Activated naive CD8-positive, alpha-beta T cell treated with anti-CD3 and anti-CD28 coated beads, Interleukin-2, amount 10 ng/mL, durations not matched to agents 7 days and 5 days (primary cell): ENCODE data around the gene PCK2. TPM values are rescaled to one million over a fixed set of nuclear protein-coding genes. Genes with fewer than 3 reads are reported as not detected.
A peak's percentile ranks its signal among the peaks of the same experiment; 100 is the strongest.

Source experiments
- ATAC-seq: fragments of 150-1000 bp; cut with Tn5 transposase; one replicate; pipeline ENCODE4 v1.10.0; 2021; ENCODE audit warnings: low read depth, moderate library complexity
- POLR2A ChIA-PET: fragments of 350-600 bp; sonication (Branson Sonifier 250); formaldehyde crosslinking; loops from one replicate; lab custom pipeline; 2021; ENCODE audit warnings: antibody characterized with exemption; lab: Charles Lee
- DNase-seq: peaks from one replicate; pipeline ENCODE4 v3.0.0; 2021
- H3K27ac Mint-ChIP-seq: one replicate; pipeline ENCODE4 v1.8.0; 2022; ENCODE audit warnings: mild to moderate bottlenecking, mixed read lengths
- H3K27me3 Mint-ChIP-seq: one replicate; pipeline ENCODE4 v1.8.0; 2022; ENCODE audit warnings: mild to moderate bottlenecking, moderate library complexity, mixed read lengths
- H3K36me3 Mint-ChIP-seq: one replicate; pipeline ENCODE4 v1.8.0; 2021; ENCODE audit warnings: mild to moderate bottlenecking, mixed read lengths
- H3K4me1 Mint-ChIP-seq: one replicate; pipeline ENCODE4 v1.8.0; 2021; ENCODE audit warnings: mixed read lengths
- H3K4me3 Mint-ChIP-seq: one replicate; pipeline ENCODE4 v1.8.0; 2022; ENCODE audit warnings: mild to moderate bottlenecking, moderate library complexity, mixed read lengths
- H3K9me3 Mint-ChIP-seq: one replicate; pipeline ENCODE4 v1.8.0; 2021; ENCODE audit warnings: mixed read lengths
- total RNA-seq, 2 experiments: library from RNA; stranded (reverse); gene quantifications; one replicate each; pipeline ENCODE4 v1.2.3, GENCODE V29; 2021

Gene PCK2
- total RNA-seq, 2 experiments from 2014 or later, result 47.4 to 50.6 TPM

GRCh38 chr14:24056800-24057184 lies 37.3 kb upstream of the PCK2 start:
- DNase-seq, result peak; percentile 22
- Mint-ChIP-seq H3K27me3 (peaks cover 10% of the 10 kb centered on the region), H3K4me3 (no peak overlapping the region), H3K27ac (no peak overlapping the region), H3K4me1 (peaks cover 9% of the 10 kb centered on the region), H3K36me3 (no peaks in the 10 kb centered on the region), H3K9me3 (no peaks in the 10 kb centered on the region)
- ATAC-seq, result no peak
- POLR2A ChIA-PET, result interaction anchor here (0.9 to 4.3 kb wide), 5 partner anchors 19 to 104 kb away, joined by 3 to 35 read pairs (median 21); partner anchors contain the start of gene IRF9

GRCh38 chr14:24057271-24057670 lies 36.8 kb upstream of the PCK2 start:
- H3K27me3 Mint-ChIP-seq, result peaks cover 10% of the 10 kb centered on the region
- ATAC-seq, result no peak
- no peak for DNase-seq
- H3K4me1 Mint-ChIP-seq, result peaks cover 9% of the 10 kb centered on the region
- no peak overlapping the region for H3K4me3 Mint-ChIP-seq
- H3K9me3 Mint-ChIP-seq, result no peaks in the 10 kb centered on the region
- H3K27ac Mint-ChIP-seq, result no peak overlapping the region
- no peaks in the 10 kb centered on the region for H3K36me3 Mint-ChIP-seq
- POLR2A ChIA-PET, result interaction anchor here (0.9 to 4.3 kb wide), 9 partner anchors 18 to 176 kb away, joined by 3 to 35 read pairs (median 6); partner anchors contain the start of genes DCAF11, GMPR2, IRF9 and NRL

- POLR2A ChIA-PET, result interaction anchor here (0.7 to 4.3 kb wide), 11 partner anchors 18 to 245 kb away, joined by 3 to 35 read pairs (median 5); partner anchors contain the start of genes DCAF11, GMPR2, IRF9 and NRL
- no peak for ATAC-seq
- no peak overlapping the region for H3K4me3 Mint-ChIP-seq
- H3K27ac Mint-ChIP-seq, result peak overlapping the region; percentile 78
- DNase-seq, result no peak
- no peaks in the 10 kb centered on the region for H3K9me3 Mint-ChIP-seq
- H3K4me1 Mint-ChIP-seq, result peaks cover 6% of the 10 kb centered on the region
- peaks cover 6% of the 10 kb centered on the region for H3K27me3 Mint-ChIP-seq
- no peaks in the 10 kb centered on the region for H3K36me3 Mint-ChIP-seq
Observed at GRCh38 chr14:24057867-24058259, 36.2 kb upstream of the PCK2 start.

GRCh38 chr14:24058260-24058950 lies 35.7 kb upstream of the PCK2 start:
- Mint-ChIP-seq H3K36me3 (no peaks in the 10 kb centered on the region), H3K27me3 (peaks cover 2% of the 10 kb centered on the region), H3K27ac (peak overlapping the region; percentile 78), H3K4me1 (peaks cover 2% of the 10 kb centered on the region), H3K4me3 (no peak overlapping the region), H3K9me3 (no peaks in the 10 kb centered on the region)
- DNase-seq, result no peak
- peak; percentile 63 for ATAC-seq
- POLR2A ChIA-PET, result interaction anchor here (0.7 to 4.3 kb wide), 10 partner anchors 17 to 245 kb away, joined by 3 to 35 read pairs (median 6); partner anchors contain the start of genes DCAF11, GMPR2, IRF9 and NRL

- ATAC-seq (no peak), DNase-seq (no peak)
- no peaks in the 10 kb centered on the region for H3K36me3 Mint-ChIP-seq
- POLR2A ChIA-PET, result interaction anchor here (1.0 to 4.3 kb wide), 5 partner anchors 22 to 102 kb away, joined by 3 to 35 read pairs (median 21); partner anchors contain the start of genes IRF9 and PCK2
- no peaks in the 10 kb centered on the region for H3K9me3 Mint-ChIP-seq
- peaks cover 2% of the 10 kb centered on the region for H3K27me3 Mint-ChIP-seq
- H3K4me3 Mint-ChIP-seq, result no peak overlapping the region
- H3K4me1 Mint-ChIP-seq, result peaks cover 2% of the 10 kb centered on the region
- H3K27ac Mint-ChIP-seq, result no peak overlapping the region
Observed at GRCh38 chr14:24058951-24059475, 35.1 kb upstream of the PCK2 start.

- H3K27ac Mint-ChIP-seq, result no peak overlapping the region
- H3K36me3 Mint-ChIP-seq, result no peaks in the 10 kb centered on the region
- POLR2A ChIA-PET, result no interaction called here
- DNase-seq, result no peak
- no peaks in the 10 kb centered on the region for H3K9me3 Mint-ChIP-seq
- peaks cover 2% of the 10 kb centered on the region for H3K4me1 Mint-ChIP-seq
- no peak for ATAC-seq
- no peak overlapping the region for H3K4me3 Mint-ChIP-seq
- H3K27me3 Mint-ChIP-seq, result peaks cover 2% of the 10 kb centered on the region
Observed at GRCh38 chr14:24059841-24060388, 34.2 kb upstream of the PCK2 start.

GRCh38 chr14:24060443-24060842 lies 33.7 kb upstream of the PCK2 start:
- Mint-ChIP-seq H3K27me3 (peaks cover 2% of the 10 kb centered on the region), H3K4me1 (peaks cover 2% of the 10 kb centered on the region), H3K9me3 (no peaks in the 10 kb centered on the region), H3K4me3 (no peak overlapping the region), H3K36me3 (no peaks in the 10 kb centered on the region), H3K27ac (no peak overlapping the region)
- no peak for ATAC-seq
- DNase-seq, result no peak
- POLR2A ChIA-PET, result interaction anchor here (1.1 to 1.3 kb wide), 2 partner anchors 20 to 48 kb away, joined by 3 read pairs; no protein-coding TSS in a partner anchor

- no peaks in the 10 kb centered on the region for H3K9me3 Mint-ChIP-seq
- POLR2A ChIA-PET, result interaction anchor here (1.1 to 1.3 kb wide), 3 partner anchors 19 to 47 kb away, joined by 3 read pairs; no protein-coding TSS in a partner anchor
- ATAC-seq (no peak), DNase-seq (no peak)
- H3K4me3 Mint-ChIP-seq, result no peak overlapping the region
- peaks cover 2% of the 10 kb centered on the region for H3K4me1 Mint-ChIP-seq
- peaks cover 2% of the 10 kb centered on the region for H3K27me3 Mint-ChIP-seq
- no peaks in the 10 kb centered on the region for H3K36me3 Mint-ChIP-seq
- no peak overlapping the region for H3K27ac Mint-ChIP-seq
Observed at GRCh38 chr14:24060984-24061913, 32.9 kb upstream of the PCK2 start.

GRCh38 chr14:24062216-24062980 lies 31.7 kb upstream of the PCK2 start:
- no peak overlapping the region for H3K27ac Mint-ChIP-seq
- peaks cover 2% of the 10 kb centered on the region for H3K27me3 Mint-ChIP-seq
- ATAC-seq (no peak), DNase-seq (no peak)
- H3K4me3 Mint-ChIP-seq, result no peak overlapping the region
- peaks cover 2% of the 10 kb centered on the region for H3K4me1 Mint-ChIP-seq
- no peaks in the 10 kb centered on the region for H3K9me3 Mint-ChIP-seq
- POLR2A ChIA-PET, result interaction anchor here (1.2 kb wide), 1 partner anchor 28 kb away, joined by 3 read pairs; no protein-coding TSS in a partner anchor
- no peaks in the 10 kb centered on the region for H3K36me3 Mint-ChIP-seq

GRCh38 chr14:24063263-24063836 lies 30.8 kb upstream of the PCK2 start:
- POLR2A ChIA-PET, result interaction anchor here (0.7 kb wide), 1 partner anchor 108 kb away, joined by 4 read pairs; no protein-coding TSS in a partner anchor
- Mint-ChIP-seq H3K9me3 (no peaks in the 10 kb centered on the region), H3K27ac (no peak overlapping the region), H3K4me1 (no peaks in the 10 kb centered on the region), H3K4me3 (no peak overlapping the region), H3K36me3 (no peaks in the 10 kb centered on the region), H3K27me3 (no peaks in the 10 kb centered on the region)
- DNase-seq, result no peak
- ATAC-seq, result no peak

GRCh38 chr14:24064091-24064795 lies 29.9 kb upstream of the PCK2 start:
- H3K36me3 Mint-ChIP-seq, result no peaks in the 10 kb centered on the region
- H3K9me3 Mint-ChIP-seq, result no peaks in the 10 kb centered on the region
- H3K4me1 Mint-ChIP-seq, result no peaks in the 10 kb centered on the region
- POLR2A ChIA-PET, result interaction anchor here (0.7 kb wide), 1 partner anchor 108 kb away, joined by 4 read pairs; no protein-coding TSS in a partner anchor
- no peak for DNase-seq
- no peak overlapping the region for H3K27ac Mint-ChIP-seq
- no peak overlapping the region for H3K4me3 Mint-ChIP-seq
- no peak for ATAC-seq
- H3K27me3 Mint-ChIP-seq, result no peaks in the 10 kb centered on the region
